SH-SY5Y (cell line): ENCODE data around the gene FMN2.

Source experiments
- GATA2 ChIP-seq: IDR thresholded peaks from 2 replicates; pipeline ENCODE4 v1.6.1; 2011; ENCODE audit warnings: mild to moderate bottlenecking, low read depth, low read length
- GATA3 ChIP-seq: IDR thresholded peaks from 2 replicates; pipeline ENCODE4 v1.6.1; 2011; ENCODE audit warnings: low read depth, mild to moderate bottlenecking, low read length, moderate library complexity

Gene FMN2

GRCh38 chr1:240503558-240503957 is 411.9 kb downstream of the FMN2 start:
- TF ChIP-seq GATA2 = no peak
- TF ChIP-seq GATA3 = no peak

GRCh38 chr1:240506176-240506575 is 414.5 kb downstream of the FMN2 start:
- TF ChIP-seq GATA2 (no peak), GATA3 (no peak)

DNA sequence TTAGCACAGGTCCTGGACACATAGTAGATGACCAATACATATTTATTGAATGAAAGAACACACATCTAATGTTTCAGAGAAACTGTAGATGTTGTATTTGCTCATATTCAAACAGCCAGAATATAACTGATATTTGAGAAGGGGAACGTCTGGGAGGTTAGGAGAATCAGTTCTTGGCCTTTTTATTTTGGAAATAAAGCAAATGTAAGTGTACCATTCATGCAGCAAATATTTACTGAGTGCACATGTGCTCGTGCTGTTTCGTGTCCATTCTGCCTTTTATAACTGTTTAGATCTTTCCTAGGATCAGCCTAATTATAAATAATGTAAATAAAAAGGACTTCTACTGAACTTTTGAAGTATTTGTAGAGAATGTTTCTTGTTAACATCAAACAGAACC is 416.5 kb downstream of the FMN2 start:
- TF ChIP-seq GATA2 (no peak), GATA3 (no peak)

- TF ChIP-seq GATA3 (no peak), GATA2 (no peak)
Measured at GRCh38 chr1:240508950-240509349, 417.3 kb downstream of the FMN2 start.

DNA sequence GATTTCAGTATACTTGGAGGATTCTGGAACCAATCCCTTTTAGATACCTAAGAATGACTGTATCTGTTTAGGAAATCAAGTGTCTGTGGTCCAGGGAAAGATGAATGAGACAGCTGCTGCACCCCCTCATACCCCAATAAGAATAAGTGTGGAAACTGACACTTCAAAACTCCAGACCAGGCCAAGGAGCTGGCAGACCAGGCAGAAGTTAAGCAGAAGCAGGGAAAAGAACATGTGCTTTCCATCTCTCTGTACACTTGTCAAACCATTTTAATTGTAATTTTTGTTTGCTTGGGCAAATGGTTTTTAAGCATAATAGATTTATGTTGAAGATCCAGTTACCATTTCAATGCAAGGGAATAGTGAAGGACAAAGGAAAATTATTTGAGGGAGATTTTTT is 420.1 kb downstream of the FMN2 start:
- no peak for TF ChIP-seq GATA3
- no peak for TF ChIP-seq GATA2

GRCh38 chr1:240515505-240515904 is 423.8 kb downstream of the FMN2 start:
- no peak for TF ChIP-seq GATA2
- no peak for TF ChIP-seq GATA3

DNA sequence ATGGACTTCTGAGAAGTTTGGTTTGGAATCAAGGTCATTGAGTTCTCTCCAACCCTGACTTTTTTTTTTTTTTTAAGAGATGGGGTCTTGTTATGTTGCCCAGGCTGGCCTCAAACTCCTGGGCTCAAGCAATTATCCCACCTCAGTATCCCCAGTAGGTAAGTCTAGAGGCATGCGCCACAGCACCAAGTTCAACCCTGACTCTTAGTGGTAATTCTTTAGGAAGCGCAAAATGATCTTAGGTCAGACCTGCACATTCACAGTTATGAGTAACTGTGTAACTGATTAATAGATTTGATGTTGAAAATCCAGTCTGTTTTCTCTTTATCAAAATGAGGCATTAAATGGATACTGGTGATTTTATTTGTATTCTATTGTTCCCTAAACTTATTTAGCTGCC is 424.4 kb downstream of the FMN2 start:
- no peak for TF ChIP-seq GATA3
- TF ChIP-seq GATA2 = no peak

GRCh38 chr1:240517891-240518290 is 426.2 kb downstream of the FMN2 start:
- TF ChIP-seq GATA3 (no peak), GATA2 (no peak)

DNA sequence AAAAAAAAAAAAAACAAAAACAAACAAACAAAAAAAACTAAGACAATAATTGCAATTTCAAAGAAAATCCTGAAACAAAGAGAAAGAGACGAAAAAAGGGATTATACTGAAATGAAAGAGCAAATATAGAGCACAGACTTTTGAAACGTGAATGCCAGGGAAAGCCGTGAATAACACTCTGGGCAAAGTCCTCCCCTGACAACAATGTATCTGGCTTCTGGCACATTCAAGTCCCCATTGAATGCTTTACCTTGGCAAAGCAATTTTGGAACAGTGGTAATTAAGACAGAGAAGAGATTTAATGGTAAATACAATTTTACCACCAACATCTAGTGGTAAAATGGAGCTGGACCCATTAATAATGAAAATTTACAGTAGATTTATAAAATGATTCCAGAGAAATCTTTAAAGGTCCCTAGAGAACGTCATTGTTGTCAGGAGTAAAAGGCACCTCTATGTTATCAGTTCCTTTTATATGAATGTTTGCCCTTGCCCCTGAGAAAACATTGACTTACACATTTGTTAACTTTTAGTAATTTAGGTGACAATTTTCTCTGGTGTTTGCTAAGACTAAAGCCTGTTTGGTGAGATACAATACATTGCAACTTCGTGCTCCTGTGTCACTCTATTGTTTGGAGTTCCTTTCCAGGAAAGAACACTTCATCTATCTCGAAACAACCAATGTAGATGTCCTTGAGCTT is 430.6 kb downstream of the FMN2 start:
- TF ChIP-seq GATA2 (no peak), GATA3 (no peak)

- TF ChIP-seq GATA2 = no peak
- no peak for TF ChIP-seq GATA3
Measured at GRCh38 chr1:240524356-240525069, 432.8 kb downstream of the FMN2 start.
